DND-41 (cell line): ENCODE results near the gene KIAA1328.

ENCODE experiments used
- CTCF ChIP-seq: IDR thresholded peaks from 2 replicates; pipeline ENCODE4 v1.5.1; 2012; ENCODE audit warnings: borderline replicate concordance, low read length, moderate library complexity, mild to moderate bottlenecking; ENCODE audit not compliant: poor library complexity, severe bottlenecking; ENCODE audit errors: extremely low read depth
- EZH2 ChIP-seq: IDR thresholded peaks from 3 replicates; pipeline ENCODE4 v1.6.1; 2012; ENCODE audit warnings: borderline replicate concordance, low read depth, mild to moderate bottlenecking, moderate library complexity, low read length, inconsistent platforms; ENCODE audit not compliant: severe bottlenecking

DNA sequence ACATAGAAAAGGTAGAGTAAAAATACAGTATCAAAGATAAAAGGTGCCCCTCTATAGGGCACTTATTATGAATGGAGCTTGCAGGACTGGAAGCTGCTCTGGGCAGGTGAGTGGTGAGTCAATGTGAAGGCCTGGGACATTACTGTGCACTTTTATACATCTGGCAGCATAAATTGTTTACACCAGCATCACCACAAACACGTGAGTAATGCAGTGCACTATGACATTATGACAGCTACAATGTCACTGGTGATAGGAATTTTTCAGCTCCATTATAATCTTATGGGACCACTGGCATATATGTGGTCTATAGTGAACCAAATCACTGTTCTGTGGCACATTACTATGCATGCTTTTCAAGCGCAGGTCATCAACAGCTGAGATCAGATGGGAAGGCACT is 48.2 kb upstream of the KIAA1328 start:
- TF ChIP-seq CTCF (no peak), EZH2 (no peak)
